ENCODE results near the gene FUT9.
"Not testable (repeated sequence)": the region's sequence is repeated elsewhere in the genome, so short reads cannot be mapped to it uniquely, and the experiment has no call there.

GRCh38 chr6:96260787-96261430 lies 245.1 kb downstream of the FUT9 start:
- TF ChIP-seq CTCF, POLR2A (IDR thresholded peaks at IDR 0.05): not testable (repeated sequence)
